HG02852 (cell line): ENCODE measurements around the gene GGT6.

Experiments
- ATAC-seq: cut with Tn5 transposase; IDR thresholded peaks from one replicate; pipeline ENCODE4 v1.9.1; 2021; ENCODE audit warnings: mild to moderate bottlenecking, moderate library complexity; ENCODE audit not compliant: unreplicated experiment

The GGT6 gene

GRCh38 chr17:4576729-4577322 lies 16.4 kb upstream of the GGT6 start:
- no peak for ATAC-seq

- ATAC-seq = no peak
Measured at GRCh38 chr17:4576161-4576558, 15.8 kb upstream of the GGT6 start.

GRCh38 chr17:4574448-4575045 lies 14.2 kb upstream of the GGT6 start:
- no peak for ATAC-seq

GRCh38 chr17:4573669-4574068 lies 13.3 kb upstream of the GGT6 start:
- no peak for ATAC-seq

- ATAC-seq = no peak
Measured at GRCh38 chr17:4573115-4573514, 12.7 kb upstream of the GGT6 start.

GRCh38 chr17:4572131-4572530 lies 11.8 kb upstream of the GGT6 start:
- no peak for ATAC-seq

GRCh38 chr17:4569591-4569990 lies 9.2 kb upstream of the GGT6 start:
- ATAC-seq = no peak

- ATAC-seq = no peak
Measured at GRCh38 chr17:4566785-4567184, 6.4 kb upstream of the GGT6 start.

GRCh38 chr17:4565209-4566141 lies 5.1 kb upstream of the GGT6 start:
- no peak for ATAC-seq

- ATAC-seq = no peak
Measured at GRCh38 chr17:4562015-4562969, 1.9 kb upstream of the GGT6 start.

GRCh38 chr17:4560837-4561256 lies 470 bp upstream of the GGT6 start:
- ATAC-seq = no peak

- ATAC-seq = no peak
Measured at GRCh38 chr17:4559966-4560365, 411 bp downstream of the GGT6 start.

- ATAC-seq = no peak
Measured at GRCh38 chr17:4559139-4559791, 1.1 kb downstream of the GGT6 start.

GRCh38 chr17:4558347-4558971 lies 1.9 kb downstream of the GGT6 start:
- ATAC-seq = no peak

GRCh38 chr17:4557626-4558346 lies 2.6 kb downstream of the GGT6 start:
- ATAC-seq = no peak

- no peak for ATAC-seq
Measured at GRCh38 chr17:4556996-4557395, 3.4 kb downstream of the GGT6 start.

- ATAC-seq = no peak
Measured at GRCh38 chr17:4555873-4556759, 4.3 kb downstream of the GGT6 start.
